Bone marrow (tissue), 2 donors: ENCODE measurements around the gene SLC26A11.
A peak's percentile ranks its signal among the peaks of the same experiment; 100 is the strongest.
"Not testable (repeated sequence)": the region's sequence is repeated elsewhere in the genome, so short reads cannot be mapped to it uniquely, and the experiment has no call there.

Experiments
- DNase-seq, 2 donors: peaks; one replicate each; lab custom pipeline; 2025; lab: John Stamatoyannopoulos, UW

Gene SLC26A11

DNA sequence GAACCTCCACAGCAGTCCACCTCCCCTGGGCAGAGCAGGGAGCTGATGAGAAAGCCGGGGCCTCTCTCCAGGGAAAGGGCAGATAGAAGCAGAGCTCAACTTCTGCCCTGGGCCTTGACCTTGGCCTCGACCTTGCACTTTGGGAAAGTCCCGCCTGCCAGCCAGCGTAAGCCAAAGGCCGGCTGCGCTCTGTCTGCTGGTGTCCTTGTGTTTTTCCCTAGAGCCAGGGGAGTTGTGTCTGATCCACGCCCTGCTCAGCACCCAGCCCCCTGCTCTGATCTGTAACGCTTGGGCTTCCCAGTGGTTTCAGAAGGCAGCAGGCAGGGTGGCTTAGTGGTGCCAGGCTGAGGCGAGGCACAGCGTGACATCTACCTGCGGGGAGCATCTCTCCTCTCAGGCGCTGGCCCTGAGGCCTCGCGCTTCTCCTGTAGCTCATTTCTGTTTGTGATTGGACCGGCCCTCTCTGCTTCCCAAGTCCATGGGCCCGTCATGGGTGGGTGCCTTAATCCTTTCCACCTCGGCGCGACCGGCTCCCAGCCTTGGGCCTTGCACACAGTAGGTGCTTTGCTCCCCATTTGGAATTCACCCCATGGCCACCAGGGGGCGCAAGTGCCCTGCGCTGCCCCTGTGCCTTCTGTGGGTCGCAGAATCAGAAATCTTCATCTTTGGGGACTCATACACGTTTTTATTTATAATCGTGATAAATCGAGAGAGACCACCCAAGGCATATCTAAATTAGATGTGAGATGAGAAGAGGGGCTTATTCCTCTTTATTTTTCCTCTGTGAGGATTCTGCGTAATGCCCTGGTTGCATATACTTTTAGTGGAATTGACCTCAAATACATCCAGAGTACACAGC lies 24.3 kb upstream of the SLC26A11 start:
- DNase-seq = peak; percentile 8 to 11

DNA sequence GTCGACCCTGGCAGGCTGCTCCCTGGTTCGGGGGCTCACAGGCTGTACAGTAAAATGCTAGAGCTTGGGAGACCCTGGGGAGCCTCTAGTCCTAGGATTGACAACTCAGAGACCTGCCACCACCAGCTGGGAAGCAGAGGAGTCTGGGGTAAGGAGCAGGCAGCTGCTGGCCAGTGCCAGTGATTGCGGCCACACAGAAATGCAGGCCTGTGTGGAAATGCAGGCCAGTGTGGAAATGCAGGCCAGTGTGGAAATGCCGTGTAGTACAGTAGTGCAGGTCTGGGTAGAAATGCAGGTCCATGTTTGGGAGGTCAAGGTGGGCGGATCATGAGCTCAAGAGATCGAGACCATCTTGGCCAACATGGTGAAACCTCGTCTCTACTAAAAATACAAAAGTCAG lies 23.6 kb upstream of the SLC26A11 start:
- DNase-seq = no peak

- no peak for DNase-seq
Observed at GRCh38 chr17:80198144-80198661, 22.0 kb upstream of the SLC26A11 start.

DNA sequence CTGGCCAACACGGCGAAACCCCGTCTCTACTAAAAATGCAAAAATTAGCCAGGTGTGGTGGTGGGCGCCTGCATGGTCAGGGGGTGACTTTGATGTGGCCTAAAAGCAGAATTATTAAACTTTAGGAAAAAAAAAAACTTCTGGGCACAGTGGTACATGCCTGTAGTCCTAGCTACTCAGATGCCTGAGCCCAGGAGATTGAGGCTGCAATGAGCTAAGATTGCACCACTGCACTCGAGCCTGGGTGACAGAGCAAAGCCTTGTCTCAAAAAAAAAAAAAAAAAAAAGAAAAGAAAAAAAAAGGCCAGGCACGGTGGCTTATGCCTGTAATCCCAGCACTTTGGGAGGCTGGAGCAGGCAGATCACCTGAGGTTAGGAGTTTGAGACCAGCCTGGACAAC lies 20.9 kb upstream of the SLC26A11 start:
- not testable (repeated sequence) for DNase-seq

GRCh38 chr17:80201446-80201845 lies 18.8 kb upstream of the SLC26A11 start:
- DNase-seq = no peak

GRCh38 chr17:80202197-80202596 lies 18.0 kb upstream of the SLC26A11 start:
- no peak for DNase-seq

GRCh38 chr17:80203471-80203963 lies 16.7 kb upstream of the SLC26A11 start:
- no peak for DNase-seq

- DNase-seq = no peak
Observed at GRCh38 chr17:80204626-80205468, 15.4 kb upstream of the SLC26A11 start.

- no peak for DNase-seq
Observed at GRCh38 chr17:80205811-80206210, 14.4 kb upstream of the SLC26A11 start.

DNA sequence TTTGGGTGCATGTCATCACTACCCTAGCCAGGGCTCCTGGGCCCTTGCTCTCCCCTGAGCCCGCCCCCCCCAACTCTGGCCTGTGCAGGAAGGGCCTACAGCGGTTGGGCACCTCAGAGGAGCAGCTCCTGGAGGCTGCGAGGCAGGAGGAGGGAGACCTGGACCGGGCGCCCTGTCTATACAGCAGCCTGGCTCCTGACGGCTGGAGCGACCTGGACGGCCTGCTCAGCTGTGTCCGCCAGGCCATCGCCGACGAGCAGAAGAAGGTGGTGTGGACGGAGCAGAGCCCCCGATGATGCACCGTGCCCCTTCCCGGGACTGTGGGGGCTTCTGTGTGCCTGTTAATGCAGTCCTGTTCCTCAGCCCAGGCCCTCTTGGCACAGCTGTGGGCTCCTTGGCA lies 12.2 kb upstream of the SLC26A11 start:
- DNase-seq = no peak

GRCh38 chr17:80209765-80210164 lies 10.5 kb upstream of the SLC26A11 start:
- DNase-seq = no peak

DNA sequence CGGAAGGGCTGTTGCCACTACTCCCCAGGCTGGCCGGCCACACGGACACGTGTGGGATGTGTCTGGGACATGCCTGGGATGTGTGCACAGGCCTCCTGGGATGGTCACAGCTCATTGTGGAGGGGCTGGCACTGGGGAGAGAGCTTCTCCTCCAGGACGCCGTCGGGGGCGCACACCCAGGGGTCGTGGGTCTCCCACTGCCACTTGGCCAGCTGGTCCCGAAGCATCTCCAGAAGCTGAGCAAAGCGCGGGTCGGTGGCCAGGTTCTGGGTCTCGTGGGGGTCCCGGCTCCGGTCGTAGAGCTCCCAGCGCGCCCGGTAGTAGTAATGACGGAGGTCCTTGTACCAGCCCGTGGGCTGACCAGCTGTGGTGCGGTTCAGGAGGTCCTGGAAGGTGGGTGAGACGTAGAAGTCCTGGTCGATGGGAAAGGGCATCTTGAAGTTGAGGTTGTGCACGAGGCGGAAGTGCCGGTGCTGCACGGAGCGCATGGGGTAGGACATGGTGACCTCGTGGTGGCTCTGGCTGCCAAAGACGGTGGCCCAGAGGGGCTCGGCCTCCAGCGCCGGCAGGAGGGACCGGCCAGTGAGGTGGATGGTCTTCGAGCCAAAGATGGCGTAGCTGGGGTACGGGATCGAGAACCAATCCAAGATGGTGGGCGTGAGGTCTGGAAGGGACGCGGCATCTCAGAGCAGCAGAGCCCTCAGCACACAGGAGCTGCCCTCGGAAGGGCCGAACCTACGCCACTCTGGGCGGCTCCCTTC lies 9.7 kb upstream of the SLC26A11 start:
- DNase-seq = no peak

GRCh38 chr17:80212109-80212508 lies 8.1 kb upstream of the SLC26A11 start:
- no peak for DNase-seq

- no peak for DNase-seq
Observed at GRCh38 chr17:80212511-80212910, 7.7 kb upstream of the SLC26A11 start.

GRCh38 chr17:80212962-80213642 lies 7.1 kb upstream of the SLC26A11 start:
- peak; percentile 26 to 36 for DNase-seq

- DNase-seq = no peak
Observed at GRCh38 chr17:80213643-80213975, 6.6 kb upstream of the SLC26A11 start.

DNA sequence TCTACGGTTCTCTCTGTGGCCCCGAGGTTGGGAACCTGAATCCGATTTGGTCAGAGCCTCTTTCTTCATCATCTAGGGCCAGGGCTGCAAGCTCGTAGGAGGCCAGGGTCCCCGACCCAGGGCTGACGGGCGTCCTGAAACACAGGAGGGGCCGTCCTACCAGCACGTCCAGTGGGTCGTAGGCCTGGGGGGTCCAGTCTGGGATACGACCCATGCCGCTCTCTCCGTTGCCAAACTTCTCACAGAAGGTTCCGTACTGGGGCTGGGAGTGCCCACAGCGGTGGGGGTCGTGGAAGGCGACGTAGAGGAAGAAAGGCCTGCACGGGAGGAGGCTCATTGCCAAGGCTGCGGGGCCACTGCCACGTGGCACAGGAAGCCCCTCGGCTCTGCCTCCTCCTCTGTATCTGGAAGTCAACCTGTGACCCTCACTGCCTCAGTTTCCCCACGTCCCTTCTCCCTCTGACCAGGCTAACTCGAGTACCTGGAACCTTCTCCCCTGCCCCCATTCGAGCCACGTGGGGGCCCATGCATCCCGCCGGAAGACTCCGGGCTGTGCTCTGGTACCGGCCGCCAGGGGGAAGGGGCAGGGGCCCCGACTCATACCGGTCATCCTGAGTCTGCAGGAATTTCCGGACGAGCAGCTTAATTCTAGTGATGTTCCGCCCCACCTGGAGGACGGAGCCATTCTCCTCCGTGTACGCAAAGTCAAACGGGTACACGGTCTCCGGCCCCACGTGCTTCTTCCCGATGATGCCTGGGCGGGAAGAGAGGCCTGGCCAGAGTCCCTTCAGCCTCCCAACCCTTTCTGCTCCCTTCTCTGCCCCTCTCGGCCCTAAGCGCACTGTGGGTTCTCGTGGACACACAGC lies 6.0 kb upstream of the SLC26A11 start:
- no peak for DNase-seq

DNA sequence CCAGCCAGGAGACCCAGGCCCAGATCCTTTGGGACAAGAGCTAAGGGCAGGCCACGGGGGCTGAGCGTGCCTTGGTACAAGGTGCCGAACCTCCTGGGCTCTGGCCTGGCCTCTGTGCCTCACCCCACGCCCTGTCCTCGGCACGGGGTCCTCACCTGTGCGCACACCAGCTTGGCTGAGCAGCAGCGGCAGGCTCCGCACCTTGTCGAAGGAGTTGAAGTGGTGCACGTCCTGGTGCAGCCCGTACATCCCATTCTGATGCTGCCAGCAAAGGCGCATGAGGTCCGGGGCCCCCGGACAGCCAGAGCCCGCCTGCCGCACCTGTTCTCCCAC lies 5.4 kb upstream of the SLC26A11 start:
- DNase-seq = no peak

DNA sequence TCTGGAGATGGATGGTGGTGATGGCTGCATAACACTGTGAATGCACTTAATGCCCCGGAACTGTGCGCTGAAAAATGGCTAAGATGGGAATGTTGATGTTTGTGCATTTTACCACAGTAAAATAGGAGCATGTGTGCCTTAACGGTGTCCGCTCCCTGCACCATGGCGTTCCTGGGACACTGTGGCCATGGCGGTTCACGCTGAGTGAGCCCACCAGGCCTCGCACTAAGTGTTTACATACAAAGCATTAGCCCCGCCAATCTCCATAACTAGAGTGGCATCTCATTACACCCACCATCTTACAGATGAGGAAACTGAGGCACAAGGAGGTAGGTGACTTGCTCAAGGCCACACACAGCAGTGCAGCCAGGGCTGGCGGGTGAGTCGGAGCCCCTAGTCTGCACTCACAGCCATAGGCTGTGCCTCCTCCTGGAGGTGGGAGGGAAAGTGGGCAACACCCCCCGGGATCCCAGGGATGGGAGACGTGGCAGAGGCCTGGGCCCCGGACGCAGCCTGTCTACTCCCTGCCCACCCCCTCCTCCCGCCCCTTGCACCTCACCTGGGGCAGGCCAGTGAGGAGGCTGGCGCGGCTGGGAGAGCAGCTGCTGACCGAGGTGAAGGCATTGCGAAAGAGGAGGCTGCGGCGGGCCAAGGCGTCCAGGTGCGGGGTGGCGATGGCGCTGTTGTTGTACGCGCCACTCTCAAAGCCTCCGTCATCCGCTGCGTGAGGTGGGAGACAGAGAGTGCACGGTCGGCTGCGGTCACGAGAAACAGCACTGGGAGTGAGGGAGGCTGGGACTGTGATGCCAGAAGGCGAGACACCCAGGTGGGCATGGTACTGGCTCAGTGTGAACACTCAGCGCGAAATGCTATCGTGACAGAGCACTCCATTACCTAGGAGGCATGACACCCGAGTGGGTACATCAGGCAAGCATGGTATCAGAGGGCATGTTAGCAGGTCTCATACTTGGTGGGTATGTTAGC lies 3.5 kb upstream of the SLC26A11 start:
- no peak for DNase-seq
